ENCODE measurements around the gene GPR146.

DNA sequence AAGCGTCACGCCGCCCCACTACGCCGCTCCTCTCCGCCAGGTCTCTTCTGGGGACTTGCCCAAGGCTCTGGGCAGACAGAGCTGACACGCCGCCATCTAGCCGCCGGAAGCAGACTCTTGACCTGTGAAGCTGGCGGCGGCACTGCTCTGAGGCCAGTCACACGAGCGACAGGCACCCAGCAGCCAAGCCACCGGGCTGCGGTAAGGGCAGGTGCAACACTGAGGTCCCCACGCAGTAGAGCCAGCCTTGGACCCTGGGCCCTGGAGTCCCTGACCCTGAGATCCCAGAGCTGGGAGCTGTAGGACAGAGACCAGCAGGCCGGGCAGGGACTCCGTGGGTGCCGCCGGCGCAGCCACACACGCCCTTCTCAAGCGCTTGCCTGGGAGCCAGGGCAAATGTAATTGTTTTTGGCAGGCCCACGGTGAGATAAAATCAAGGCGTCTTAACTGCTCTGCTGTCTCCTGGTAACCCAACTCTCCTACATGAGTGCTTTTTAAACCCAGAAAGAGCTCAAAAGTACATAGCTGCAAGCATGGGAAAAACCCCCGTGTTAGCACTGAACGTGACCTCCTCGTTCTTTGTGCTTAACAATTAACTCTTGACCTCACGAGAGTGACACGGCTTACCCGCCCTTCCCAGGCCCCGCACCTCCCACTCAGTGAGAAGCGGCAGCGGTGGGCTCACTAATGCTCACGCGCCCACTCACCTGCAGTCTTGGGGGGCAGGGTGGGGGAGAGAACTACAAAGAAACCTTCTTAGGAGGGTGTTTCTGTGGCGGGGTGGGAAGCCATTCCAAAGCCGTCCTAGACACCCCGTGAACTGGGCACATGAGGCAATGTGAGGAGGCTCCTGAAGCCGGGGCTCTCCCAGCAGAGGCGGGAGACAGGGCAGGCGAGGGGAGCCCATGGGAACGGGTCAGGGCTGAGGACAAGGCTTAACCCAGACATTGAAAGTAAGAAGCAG, 52.1 kb downstream of the GPR146 start:
- TF ChIP-seq EZH2 (IDR thresholded peaks at IDR 0.05): no peak
- no peak for TF ChIP-seq POLR2AphosphoS5 (IDR thresholded peaks at IDR 0.05; ENCODE audit: borderline replicate concordance, low read depth, low read length)
